ENCODE results near the gene HIVEP1. TPM values are rescaled to one million over a fixed set of nuclear protein-coding genes. Genes with fewer than 3 reads are reported as not detected.

HIVEP1 gene
- total RNA-seq, 3 donors from 2014 or later: 24.8 to 41.3 (median 27.2) TPM

GRCh38 chr6:11978169-11978987, 33.7 kb upstream of the HIVEP1 start:
- no peak overlapping the region for H3K27ac ChIP-seq
- H3K4me3 ChIP-seq: no peak overlapping the region
- intact Hi-C loops (cut with DNase I; ENCODE audit: low total_unique reads): no loop called here
- no peaks in the 10 kb centered on the region for H3K27me3 ChIP-seq
- no peaks in the 10 kb centered on the region for H3K36me3 ChIP-seq
- no peaks in the 10 kb centered on the region for H3K9me3 ChIP-seq
- H3K4me1 ChIP-seq: no peaks in the 10 kb centered on the region
- TF ChIP-seq POLR2A (IDR thresholded peaks at IDR 0.05) (no peak), POLR2AphosphoS5 (IDR thresholded peaks at IDR 0.05) (no peak), CTCF (IDR thresholded peaks at IDR 0.05) (no peak)
- no peak for DNase-seq (ENCODE audit: low spot score in 2 of 2)

- intact Hi-C loops (cut with DNase I; ENCODE audit: low total_unique reads): no loop called here
- Histone ChIP-seq H3K4me3 (no peak overlapping the region), H3K4me1 (no peaks in the 10 kb centered on the region), H3K27me3 (no peaks in the 10 kb centered on the region), H3K9me3 (no peaks in the 10 kb centered on the region), H3K27ac (no peak overlapping the region), H3K36me3 (no peaks in the 10 kb centered on the region)
- no peak for TF ChIP-seq POLR2A (IDR thresholded peaks at IDR 0.05)
- DNase-seq (ENCODE audit: low spot score in 2 of 2): no peak
These were observed 32.2 kb upstream of the HIVEP1 start for GRCh38 chr6:11979866-11980265.

- intact Hi-C loops (cut with DNase I; ENCODE audit: low total_unique reads): no loop called here
- Histone ChIP-seq H3K27me3 (no peaks in the 10 kb centered on the region), H3K4me1 (no peaks in the 10 kb centered on the region)
These were observed 28.8 kb upstream of the HIVEP1 start for GRCh38 chr6:11983306-11983705.

GRCh38 chr6:11987386-11987785, 24.7 kb upstream of the HIVEP1 start:
- TF ChIP-seq POLR2A (IDR thresholded peaks at IDR 0.05) (no peak), POLR2AphosphoS5 (IDR thresholded peaks at IDR 0.05) (no peak), CTCF (IDR thresholded peaks at IDR 0.05) (no peak)
- Histone ChIP-seq H3K36me3 (no peaks in the 10 kb centered on the region), H3K4me1 (no peaks in the 10 kb centered on the region), H3K27me3 (no peaks in the 10 kb centered on the region), H3K4me3 (no peak overlapping the region), H3K27ac (no peak overlapping the region), H3K9me3 (no peaks in the 10 kb centered on the region)
- no peak for DNase-seq (ENCODE audit: low spot score in 2 of 2)
- intact Hi-C loops (cut with DNase I; ENCODE audit: low total_unique reads): no loop called here

More at GRCh38 chr6:11983306-11983705, 28.8 kb upstream of the HIVEP1 start:
- Histone ChIP-seq H3K4me3 (no peak overlapping the region), H3K27ac (no peak overlapping the region), H3K36me3 (no peaks in the 10 kb centered on the region), H3K9me3 (no peaks in the 10 kb centered on the region)
- no peak for TF ChIP-seq CTCF (IDR thresholded peaks at IDR 0.05)
- no peak for TF ChIP-seq POLR2A (IDR thresholded peaks at IDR 0.05)
- no peak for TF ChIP-seq POLR2AphosphoS5 (IDR thresholded peaks at IDR 0.05)
- DNase-seq (ENCODE audit: low spot score in 2 of 2): no peak

GRCh38 chr6:11989386-11989785, 22.7 kb upstream of the HIVEP1 start:
- Histone ChIP-seq H3K27ac (no peak overlapping the region), H3K4me3 (no peak overlapping the region), H3K4me1 (no peaks in the 10 kb centered on the region), H3K36me3 (no peaks in the 10 kb centered on the region), H3K27me3 (no peaks in the 10 kb centered on the region), H3K9me3 (no peaks in the 10 kb centered on the region)
- no peak for TF ChIP-seq POLR2A (IDR thresholded peaks at IDR 0.05)
- no peak for TF ChIP-seq POLR2AphosphoS5 (IDR thresholded peaks at IDR 0.05)
- TF ChIP-seq CTCF (IDR thresholded peaks at IDR 0.05): no peak
- no peak for DNase-seq (ENCODE audit: low spot score in 2 of 2)
- intact Hi-C loops (cut with DNase I; ENCODE audit: low total_unique reads): no loop called here
